Measurements from ENCODE around the gene BMPR1A.

BMPR1A gene

GRCh38 chr10:86753638-86754434 lies 2.6 kb upstream of the BMPR1A start:
- H3K4me3 ChIP-seq (replicated peaks; ENCODE audit: low read depth, low read length): no peak overlapping the region
- H3K27me3 ChIP-seq (replicated peaks; ENCODE audit: control insufficient read depth, insufficient read depth, low read length): no peaks in the 10 kb centered on the region
- TF ChIP-seq CTCF (IDR thresholded peaks at IDR 0.05; ENCODE audit: insufficient read depth, low read length, poor library complexity, severe bottlenecking): no peak

DNA sequence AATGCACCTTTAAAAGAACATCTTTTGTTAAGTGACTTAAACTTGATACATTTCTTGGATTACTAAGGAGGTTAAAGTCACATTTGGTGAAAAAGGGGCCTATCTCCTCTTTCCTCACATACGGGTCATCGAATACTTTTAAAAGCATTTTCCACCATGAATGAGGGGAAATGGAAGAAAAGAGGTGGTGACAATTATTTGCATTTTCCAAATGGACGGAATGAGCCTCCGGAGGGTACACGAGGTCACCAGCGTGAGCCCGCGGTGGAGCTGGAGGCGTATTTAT lies 1.0 kb upstream of the BMPR1A start:
- H3K4me3 ChIP-seq (replicated peaks; ENCODE audit: low read depth, low read length): peak overlapping the region; percentile 77
- H3K36me3 ChIP-seq (ENCODE audit: control insufficient read depth, insufficient read depth, low read length): no peaks in the 10 kb centered on the region
- no peaks in the 10 kb centered on the region for H3K27me3 ChIP-seq (replicated peaks; ENCODE audit: control insufficient read depth, insufficient read depth, low read length)
- no peak for TF ChIP-seq CTCF (IDR thresholded peaks at IDR 0.05; ENCODE audit: insufficient read depth, low read length, poor library complexity, severe bottlenecking)
- DNase-seq (ENCODE audit: extremely low read depth, insufficient read length): no peak

More at GRCh38 chr10:86753638-86754434, 2.6 kb upstream of the BMPR1A start:
- DNase-seq (ENCODE audit: extremely low read depth, insufficient read length): no peak
- H3K36me3 ChIP-seq (ENCODE audit: control insufficient read depth, insufficient read depth, low read length): no peaks in the 10 kb centered on the region

- peak overlapping the region; percentile 77 for H3K4me3 ChIP-seq (replicated peaks; ENCODE audit: low read depth, low read length)
- H3K36me3 ChIP-seq (ENCODE audit: control insufficient read depth, insufficient read depth, low read length): no peaks in the 10 kb centered on the region
- H3K27me3 ChIP-seq (replicated peaks; ENCODE audit: control insufficient read depth, insufficient read depth, low read length): no peaks in the 10 kb centered on the region
- TF ChIP-seq CTCF (IDR thresholded peaks at IDR 0.05; ENCODE audit: insufficient read depth, low read length, poor library complexity, severe bottlenecking): no peak
- DNase-seq (ENCODE audit: extremely low read depth, insufficient read length): peak; percentile 89
Measured at GRCh38 chr10:86755740-86756510, 494 bp upstream of the BMPR1A start.

DNA sequence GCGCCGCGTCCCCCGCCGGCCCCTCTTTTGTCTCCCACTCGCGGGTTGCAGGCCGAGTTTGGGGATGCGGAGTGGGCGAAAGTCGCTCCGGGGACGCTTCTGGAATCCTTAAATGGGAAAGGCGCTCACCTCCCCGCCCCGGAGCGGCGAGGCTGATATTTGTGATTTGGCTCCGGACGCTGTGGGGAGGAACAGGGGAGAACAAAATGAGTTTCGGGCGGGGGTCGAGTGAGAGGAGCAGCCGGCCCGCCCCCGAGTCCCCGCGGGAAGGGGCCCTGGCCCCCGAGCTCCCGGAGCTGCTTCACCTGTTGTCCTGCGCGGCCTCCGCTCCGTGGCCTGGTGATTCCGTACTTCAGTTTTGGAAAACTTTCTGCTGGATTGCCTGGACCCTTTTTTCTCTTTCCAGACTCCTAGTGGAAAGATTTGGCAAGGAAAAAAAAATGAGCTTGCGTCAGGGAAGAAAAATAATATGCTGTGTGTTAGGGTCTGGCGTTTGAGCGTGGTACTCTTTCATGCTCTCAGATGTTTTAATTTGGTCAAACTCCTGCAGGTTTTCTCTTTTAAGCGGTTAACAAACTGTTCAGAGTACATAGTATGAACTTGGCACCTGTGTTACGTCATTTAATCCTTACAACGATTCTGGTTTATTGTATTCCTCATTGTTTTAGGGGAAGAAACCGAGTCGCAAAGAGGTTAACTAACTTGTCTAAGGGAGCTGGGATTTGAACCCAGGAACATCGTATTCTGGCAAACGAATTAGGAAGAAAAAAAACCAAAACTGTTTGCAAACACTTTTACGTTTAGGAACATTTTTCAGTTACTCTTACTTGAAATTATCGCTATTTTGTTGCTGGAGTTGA lies 924 bp downstream of the BMPR1A start:
- no peaks in the 10 kb centered on the region for H3K36me3 ChIP-seq (ENCODE audit: control insufficient read depth, insufficient read depth, low read length)
- peak overlapping the region; percentile 81 for H3K4me3 ChIP-seq (replicated peaks; ENCODE audit: low read depth, low read length)
- peak; percentile 45 for DNase-seq (ENCODE audit: extremely low read depth, insufficient read length)
- no peaks in the 10 kb centered on the region for H3K27me3 ChIP-seq (replicated peaks; ENCODE audit: control insufficient read depth, insufficient read depth, low read length)
- TF ChIP-seq CTCF (IDR thresholded peaks at IDR 0.05; ENCODE audit: insufficient read depth, low read length, poor library complexity, severe bottlenecking): no peak

DNA sequence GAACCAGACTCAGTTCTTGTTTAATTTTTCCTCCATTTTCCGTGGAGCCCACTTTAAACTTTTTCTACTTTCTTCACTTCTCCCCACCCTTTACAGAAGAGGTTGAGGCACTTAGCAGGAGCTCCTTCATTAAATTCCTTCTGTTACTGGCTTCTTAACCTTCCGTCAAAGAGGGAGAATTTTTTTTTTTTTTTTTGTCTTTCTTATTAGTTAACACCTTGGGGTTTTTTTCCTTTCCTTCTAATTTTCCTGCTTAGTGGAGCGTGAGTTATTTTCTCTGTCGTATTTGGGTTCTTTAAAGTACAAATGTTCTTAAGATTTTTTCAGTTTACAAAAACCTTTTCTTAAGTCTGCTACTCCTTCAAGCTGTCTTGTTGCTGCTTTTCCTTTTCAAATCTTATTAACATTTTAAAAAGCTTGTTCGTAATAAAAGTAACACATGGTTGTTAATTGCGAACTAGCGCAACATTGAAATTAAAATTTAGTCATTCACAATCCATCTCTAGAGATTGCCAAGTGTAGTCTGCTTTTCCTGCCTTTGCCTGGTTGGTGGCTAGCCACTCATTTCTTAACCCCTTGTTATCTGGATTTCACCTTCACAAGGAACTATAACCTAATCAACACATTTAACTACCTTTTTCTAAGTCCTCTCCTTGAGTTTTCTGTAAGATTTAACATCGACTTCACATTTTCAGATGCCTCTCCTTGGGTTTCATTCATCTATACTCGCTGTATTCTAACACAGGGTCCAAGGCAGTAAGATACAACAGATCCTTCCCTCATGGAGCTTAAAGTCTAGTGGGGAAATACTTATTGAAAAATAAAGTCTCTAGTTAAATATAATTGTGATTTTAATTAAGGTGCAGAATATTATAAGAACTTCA lies 2.0 kb downstream of the BMPR1A start:
- no peak for TF ChIP-seq CTCF (IDR thresholded peaks at IDR 0.05; ENCODE audit: insufficient read depth, low read length, poor library complexity, severe bottlenecking)
- DNase-seq (ENCODE audit: extremely low read depth, insufficient read length): no peak
- Histone ChIP-seq H3K36me3 (ENCODE audit: control insufficient read depth, insufficient read depth, low read length) (no peaks in the 10 kb centered on the region), H3K4me3 (replicated peaks; ENCODE audit: low read depth, low read length) (peak overlapping the region; percentile 81), H3K27me3 (replicated peaks; ENCODE audit: control insufficient read depth, insufficient read depth, low read length) (no peaks in the 10 kb centered on the region)

Measured in GM06990 (cell line).